ENCODE results near the gene ACOT9. TPM values are rescaled to one million over a fixed set of nuclear protein-coding genes. Genes with fewer than 3 reads are reported as not detected.

ACOT9 gene
- polyA plus RNA-seq, 2 of the 4 experiments (the other 2 are of a cell fraction) = 87.0 to 110 TPM

- Histone ChIP-seq H3K4me2 (peak within 1 kb of the TSS; percentile 89), H3K4me3 (peak within 1 kb of the TSS; percentile 86), H3K9me3 (no peaks in the 10 kb centered on the region), H3K27ac (peak within 1 kb of the TSS; percentile 94 to 96), H3K4me1 (peaks cover 42% of the 10 kb centered on the region)
- FAIRE-seq = no peak
- ChIA-PET CTCF (interaction anchor here (0.7 to 7.9 kb wide), 38 partner anchors 10 to 271 kb away, joined by 3 to 122 read pairs (median 6); partner anchors contain the start of genes ACOT9, APOO, CXorf58 and EIF2S3), POLR2A (interaction anchor here (0.6 to 4.8 kb wide), 36 partner anchors 10 to 271 kb away, joined by 3 to 218 read pairs (median 4); partner anchors contain the start of genes ACOT9, APOO, CXorf58 and EIF2S3)
- under 1% methylated on average over 21 of the region's 58 CpGs for WGBS (ENCODE audit: missing lambda C conversion rate)
- peak; percentile 71 to 97 for DNase-seq (ENCODE audit: low read depth in 1 of 2, low spot score in 1 of 2)
- peak; percentile 80 to 84 for ATAC-seq
- TF ChIP-seq POLR2A (IDR thresholded peaks at IDR 0.05; ENCODE audit: low read length) (peak; percentile 99), FOSL2 (IDR thresholded peaks at IDR 0.05) (no peak), FOSL2 (CRISPR knock-in tag; IDR thresholded peaks at IDR 0.05) (peak; percentile 21; the same call in 1 of the 2 replicates), KDM5A (IDR thresholded peaks at IDR 0.05) (no peak), CEBPB (IDR thresholded peaks at IDR 0.05) (no peak), ZNF302 (CRISPR knock-in tag; IDR thresholded peaks at IDR 0.05) (no peak), ZSCAN20 (CRISPR knock-in tag; IDR thresholded peaks at IDR 0.05) (no peak), REST (IDR thresholded peaks at IDR 0.05) (peak; percentile 51; the same call in 1 of the 2 replicates), MAX (IDR thresholded peaks at IDR 0.05) (peak; percentile 28; the same call in 1 of the 2 replicates), PBX3 (IDR thresholded peaks at IDR 0.05) (peak; percentile 81; the same call in 1 of the 2 replicates), POLR2AphosphoS2 (conservative IDR thresholded peaks at IDR 0.05; ENCODE audit: low read length) (no peak), CHD2 (IDR thresholded peaks at IDR 0.05; ENCODE audit: low read length, partially characterized antibody) (peak; percentile 10), RCOR1 (IDR thresholded peaks at IDR 0.05; ENCODE audit: low read depth, low read length) (no peak), NFE2L2 (conservative IDR thresholded peaks at IDR 0.05; ENCODE audit: low read length) (no peak), RNF2 (IDR thresholded peaks at IDR 0.05; ENCODE audit: borderline replicate concordance, low read depth) (no peak), KDM1A (IDR thresholded peaks at IDR 0.05; ENCODE audit: low read depth) (no peak), ZFP36 (IDR thresholded peaks at IDR 0.05; ENCODE audit: borderline replicate concordance, partially characterized antibody) (no peak), FOXS1 (CRISPR knock-in tag; IDR thresholded peaks at IDR 0.05) (no peak), SREBF2 (IDR thresholded peaks at IDR 0.05) (no peak), CBX8 (IDR thresholded peaks at IDR 0.05) (no peak), PHF8 (IDR thresholded peaks at IDR 0.05; ENCODE audit: borderline replicate concordance, low read depth) (peak; percentile 34; the same call in 1 of the 2 replicates), ATOH8 (CRISPR knock-in tag; IDR thresholded peaks at IDR 0.05; ENCODE audit: low read depth) (no peak), USF2 (IDR thresholded peaks at IDR 0.05) (no peak), ELK1 (IDR thresholded peaks at IDR 0.05; ENCODE audit: low read depth, low read length) (no peak), EP300 (IDR thresholded peaks at IDR 0.05) (peak in 1 of 2 experiments; percentile 35; a peak in 1 of 5 replicates), EHMT2 (IDR thresholded peaks at IDR 0.05; ENCODE audit: low read depth) (no peak), ZC3H11A (IDR thresholded peaks at IDR 0.05) (no peak), RAD21 (conservative IDR thresholded peaks at IDR 0.05 in 1 of 2, IDR thresholded peaks at IDR 0.05 in 1 of 2) (peak; percentile 73 to 88), CTCF (IDR thresholded peaks at IDR 0.05) (peak; percentile 80), TP53 (CRISPR knock-in tag; IDR thresholded peaks at IDR 0.05) (peak; percentile 81; the same call in 1 of the 2 replicates), HOXA7 (CRISPR knock-in tag; IDR thresholded peaks at IDR 0.05) (no peak)
These were observed 40.0 kb upstream of the ACOT9 start, which contains the start of gene SAT1 for GRCh38 chrX:23782863-23783588. SAT1 (plus strand) TSS chrX:23783173; CDS start chrX:23783352, 179 bp downstream.
